ENCODE results near the gene KIF15. TPM values are rescaled to one million over a fixed set of nuclear protein-coding genes. Genes with fewer than 3 reads are reported as not detected.

The KIF15 gene
- total and polyA plus RNA-seq, 4 experiments from 2014 or later, result 0.19 to 0.38 TPM; not detected in 2

GRCh38 chr3:44892689-44893088, 131.1 kb downstream of the KIF15 start:
- POLR2A ChIA-PET (ENCODE audit: partially characterized antibody), result no interaction called here
- no peaks in the 10 kb centered on the region for H3K9me3 Mint-ChIP-seq

GRCh38 chr3:44893097-44893496, 131.5 kb downstream of the KIF15 start:
- intact Hi-C loops (cut with micrococcal nuclease), result no loop called here

More at GRCh38 chr3:44892689-44893088, 131.1 kb downstream of the KIF15 start:
- Histone ChIP-seq H3K27me3 (ENCODE audit: insufficient read depth, low read length) (no peaks in the 10 kb centered on the region), H3K4me3 (ENCODE audit: low read length in 2 of 2) (no peak overlapping the region), H3K9me3 (ENCODE audit: control insufficient read depth in 1 of 2, low read length in 2 of 2) (no peaks in the 10 kb centered on the region), H3K4me1 (ENCODE audit: insufficient read depth, low read length) (no peaks in the 10 kb centered on the region), H3K36me3 (ENCODE audit: insufficient read depth, low read length) (no peaks in the 10 kb centered on the region), H3K27ac (ENCODE audit: low read depth, low read length) (no peak overlapping the region)
- DNase-seq, result no peak
- Mint-ChIP-seq H3K4me3 (no peak overlapping the region), H3K27ac (no peak overlapping the region), H3K4me1 (no peaks in the 10 kb centered on the region), H3K27me3 (peaks cover 0 to 7% of the 10 kb centered on the region in 2 donors), H3K36me3 (no peaks in the 10 kb centered on the region)
- CTCF ChIA-PET (ENCODE audit: partially characterized antibody), result no interaction called here
- intact Hi-C loops (cut with micrococcal nuclease), result no loop called here

GRCh38 chr3:44894485-44894884, 132.9 kb downstream of the KIF15 start:
- Mint-ChIP-seq H3K27ac (no peak overlapping the region), H3K4me1 (no peaks in the 10 kb centered on the region), H3K27me3 (peaks cover 3 to 11% of the 10 kb centered on the region in 2 donors), H3K9me3 (no peaks in the 10 kb centered on the region), H3K36me3 (no peaks in the 10 kb centered on the region), H3K4me3 (no peak overlapping the region)
- H3K36me3 ChIP-seq (ENCODE audit: insufficient read depth, low read length), result no peaks in the 10 kb centered on the region
- ChIA-PET CTCF (ENCODE audit: partially characterized antibody) (no interaction called here), POLR2A (ENCODE audit: partially characterized antibody) (no interaction called here)
- intact Hi-C loops (cut with micrococcal nuclease), result no loop called here
- no peak overlapping the region for H3K4me3 ChIP-seq (ENCODE audit: low read length in 2 of 2)
- no peaks in the 10 kb centered on the region for H3K27me3 ChIP-seq (ENCODE audit: insufficient read depth, low read length)
- H3K9me3 ChIP-seq (ENCODE audit: control insufficient read depth in 1 of 2, low read length in 2 of 2), result no peaks in the 10 kb centered on the region
- no peak overlapping the region for H3K27ac ChIP-seq (ENCODE audit: low read depth, low read length)
- no peak for DNase-seq
- H3K4me1 ChIP-seq (ENCODE audit: insufficient read depth, low read length), result no peaks in the 10 kb centered on the region

More at GRCh38 chr3:44893097-44893496, 131.5 kb downstream of the KIF15 start:
- Mint-ChIP-seq H3K36me3 (no peaks in the 10 kb centered on the region), H3K9me3 (no peaks in the 10 kb centered on the region), H3K27me3 (peaks cover 0 to 8% of the 10 kb centered on the region in 2 donors), H3K27ac (no peak overlapping the region), H3K4me1 (no peaks in the 10 kb centered on the region), H3K4me3 (no peak overlapping the region)
- Histone ChIP-seq H3K4me3 (ENCODE audit: low read length in 2 of 2) (no peak overlapping the region), H3K27me3 (ENCODE audit: insufficient read depth, low read length) (no peaks in the 10 kb centered on the region), H3K27ac (ENCODE audit: low read depth, low read length) (no peak overlapping the region), H3K36me3 (ENCODE audit: insufficient read depth, low read length) (no peaks in the 10 kb centered on the region), H3K9me3 (ENCODE audit: control insufficient read depth in 1 of 2, low read length in 2 of 2) (no peaks in the 10 kb centered on the region), H3K4me1 (ENCODE audit: insufficient read depth, low read length) (no peaks in the 10 kb centered on the region)
- no peak for DNase-seq
- ChIA-PET CTCF (ENCODE audit: partially characterized antibody) (no interaction called here), POLR2A (ENCODE audit: partially characterized antibody) (no interaction called here)

- Mint-ChIP-seq H3K9me3 (no peaks in the 10 kb centered on the region), H3K27me3 (peaks cover 7 to 19% of the 10 kb centered on the region in 2 donors), H3K27ac (no peak overlapping the region), H3K4me3 (no peak overlapping the region), H3K36me3 (no peaks in the 10 kb centered on the region), H3K4me1 (no peaks in the 10 kb centered on the region)
- Histone ChIP-seq H3K36me3 (ENCODE audit: insufficient read depth, low read length) (no peaks in the 10 kb centered on the region), H3K4me1 (ENCODE audit: insufficient read depth, low read length) (no peaks in the 10 kb centered on the region), H3K27ac (ENCODE audit: low read depth, low read length) (no peak overlapping the region), H3K27me3 (ENCODE audit: insufficient read depth, low read length) (no peaks in the 10 kb centered on the region), H3K9me3 (ENCODE audit: control insufficient read depth in 1 of 2, low read length in 2 of 2) (no peaks in the 10 kb centered on the region), H3K4me3 (ENCODE audit: low read length in 2 of 2) (no peak overlapping the region)
- CTCF ChIA-PET (ENCODE audit: partially characterized antibody), result no interaction called here
- POLR2A ChIA-PET (ENCODE audit: partially characterized antibody), result no interaction called here
- intact Hi-C loops (cut with micrococcal nuclease), result no loop called here
- no peak for DNase-seq
Observed at GRCh38 chr3:44896440-44896839, 134.8 kb downstream of the KIF15 start.

- Histone ChIP-seq H3K9me3 (ENCODE audit: control insufficient read depth in 1 of 2, low read length in 2 of 2) (no peaks in the 10 kb centered on the region), H3K36me3 (ENCODE audit: insufficient read depth, low read length) (no peaks in the 10 kb centered on the region), H3K4me3 (ENCODE audit: low read length in 2 of 2) (no peak overlapping the region), H3K27ac (ENCODE audit: low read depth, low read length) (no peak overlapping the region), H3K27me3 (ENCODE audit: insufficient read depth, low read length) (no peaks in the 10 kb centered on the region), H3K4me1 (ENCODE audit: insufficient read depth, low read length) (no peaks in the 10 kb centered on the region)
- ChIA-PET POLR2A (ENCODE audit: partially characterized antibody) (no interaction called here), CTCF (ENCODE audit: partially characterized antibody) (no interaction called here)
- Mint-ChIP-seq H3K4me1 (no peaks in the 10 kb centered on the region), H3K27me3 (peaks cover 12 to 20% of the 10 kb centered on the region in 2 donors), H3K4me3 (no peak overlapping the region), H3K36me3 (no peaks in the 10 kb centered on the region), H3K27ac (no peak overlapping the region), H3K9me3 (no peaks in the 10 kb centered on the region)
- intact Hi-C loops (cut with micrococcal nuclease), result no loop called here
- DNase-seq, result no peak
Observed at GRCh38 chr3:44899683-44900367, 138.2 kb downstream of the KIF15 start.

- H3K27ac ChIP-seq (ENCODE audit: low read depth, low read length), result no peak overlapping the region
- no peak overlapping the region for H3K4me3 ChIP-seq (ENCODE audit: low read length in 2 of 2)
- CTCF ChIA-PET (ENCODE audit: partially characterized antibody), result interaction anchor here (2.4 kb wide), 1 partner anchor 12 kb away, joined by 12 read pairs; no protein-coding TSS in a partner anchor
- no peaks in the 10 kb centered on the region for H3K4me1 Mint-ChIP-seq
- H3K4me1 ChIP-seq (ENCODE audit: insufficient read depth, low read length), result no peaks in the 10 kb centered on the region
- H3K27me3 Mint-ChIP-seq, result peaks cover 14 to 20% of the 10 kb centered on the region in 2 donors
- no peaks in the 10 kb centered on the region for H3K36me3 ChIP-seq (ENCODE audit: insufficient read depth, low read length)
- peaks cover 0 to 3% (median 0%) of the 10 kb centered on the region in 8 donors for H3K9me3 Mint-ChIP-seq
- H3K27ac Mint-ChIP-seq, result peak overlapping the region in 1 of 7 donors; percentile 57
- no peak for DNase-seq
- no peaks in the 10 kb centered on the region for H3K9me3 ChIP-seq (ENCODE audit: control insufficient read depth in 1 of 2, low read length in 2 of 2)
- H3K4me3 Mint-ChIP-seq, result no peak overlapping the region
- H3K36me3 Mint-ChIP-seq, result no peaks in the 10 kb centered on the region
- POLR2A ChIA-PET (ENCODE audit: partially characterized antibody), result no interaction called here
- intact Hi-C loops (cut with micrococcal nuclease), result no loop called here
- H3K27me3 ChIP-seq (ENCODE audit: insufficient read depth, low read length), result no peaks in the 10 kb centered on the region
Observed at GRCh38 chr3:44902628-44903027, 141.0 kb downstream of the KIF15 start.

Measured in CD4-positive, alpha-beta memory T cell (primary cell).